Progenitor cell of endocrine pancreas (in vitro differentiated cells): ENCODE measurements around the gene FARSA. TPM values are rescaled to one million over a fixed set of nuclear protein-coding genes. Genes with fewer than 3 reads are reported as not detected.

Experiments used
- DNase-seq: peaks from one replicate; pipeline ENCODE4 v3.0.0; 2021; ENCODE audit warnings: low spot score; ENCODE audit not compliant: unreplicated experiment
- H3K27ac Mint-ChIP-seq: 2 replicates; pipeline ENCODE4 v1.8.0; 2021; ENCODE audit warnings: mild to moderate bottlenecking, moderate library complexity, mixed read lengths
- H3K27me3 Mint-ChIP-seq: 2 replicates; pipeline ENCODE4 v1.8.0; 2021; ENCODE audit warnings: mixed read lengths
- H3K36me3 Mint-ChIP-seq: 2 replicates; pipeline ENCODE4 v1.8.0; 2022; ENCODE audit warnings: mixed read lengths; ENCODE audit not compliant: insufficient read depth
- H3K4me1 Mint-ChIP-seq: 2 replicates; pipeline ENCODE4 v1.8.0; 2021; ENCODE audit warnings: low read depth, mixed read lengths
- H3K4me3 Mint-ChIP-seq: 2 replicates; pipeline ENCODE4 v1.8.0; 2021; ENCODE audit warnings: low read depth, mild to moderate bottlenecking, moderate library complexity, mixed read lengths
- H3K9me3 Mint-ChIP-seq: 2 replicates; pipeline ENCODE4 v1.8.0; 2021; ENCODE audit warnings: low read depth, mixed read lengths
- microRNA-seq: library from miRNA; unstranded; fragments of <30 nt; microRNA quantifications from one replicate; pipeline ENCODE4 v1.1.0, GENCODE V29; 2020; ENCODE audit warnings: borderline number of aligned reads; ENCODE audit not compliant: unreplicated experiment
- total RNA-seq: library from RNA; stranded (reverse); gene quantifications from 2 replicates; pipeline ENCODE4 v1.2.1, GENCODE V29; 2021
- TF ChIP-seq, protein P1 (sequence below): fragments of 200-600 bp; sonication (generic); IDR thresholded peaks from one replicate; pipeline ENCODE4 v1.5.0; 2021; ENCODE audit warnings: antibody characterized with exemption, mild to moderate bottlenecking; ENCODE audit not compliant: unreplicated experiment

FARSA gene
- total RNA-seq, 1 donor from 2014 or later: 63.3 TPM

DNA sequence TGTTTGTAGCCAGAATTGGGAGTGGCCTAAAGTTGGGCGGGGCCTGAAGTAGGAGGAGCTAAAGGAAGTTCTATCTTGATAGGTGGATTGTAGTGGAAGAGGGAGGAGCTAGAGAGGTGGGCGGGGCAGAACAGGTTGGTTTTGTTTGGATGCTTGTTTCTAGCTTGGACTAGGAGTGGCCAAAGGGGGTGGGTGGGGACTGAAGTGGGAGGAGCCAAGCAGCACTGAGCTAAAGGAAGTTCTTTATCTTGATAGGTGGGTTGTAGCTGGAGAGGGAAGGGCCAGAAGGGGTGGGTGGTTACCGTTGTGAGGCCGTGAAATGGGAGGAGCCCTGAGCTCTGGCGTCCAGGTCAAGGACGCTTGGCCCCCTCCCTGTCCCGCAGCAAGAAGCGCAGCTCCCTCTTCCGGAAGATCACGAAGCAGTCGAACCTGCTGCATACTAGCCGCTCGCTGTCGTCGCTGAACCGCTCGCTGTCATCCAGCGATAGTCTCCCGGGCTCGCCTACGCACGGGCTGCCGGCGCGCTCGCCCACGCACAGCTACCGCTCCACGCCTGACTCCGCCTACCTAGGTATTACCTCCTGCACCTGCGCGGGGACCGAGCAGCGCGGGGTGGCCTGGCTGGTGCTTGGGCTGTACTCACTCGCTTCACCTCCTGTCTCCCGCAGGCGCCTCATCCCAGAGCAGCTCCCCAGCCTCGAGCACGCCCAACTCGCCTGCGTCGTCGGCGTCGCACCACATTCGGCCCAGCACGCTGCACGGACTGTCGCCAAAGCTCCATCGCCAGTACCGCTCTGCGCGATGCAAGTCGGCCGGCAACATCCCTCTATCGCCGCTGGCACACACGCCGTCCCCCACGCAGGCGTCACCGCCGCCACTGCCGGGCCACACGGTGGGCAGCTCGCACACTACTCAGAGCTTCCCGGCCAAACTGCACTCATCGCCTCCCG, 60.3 kb downstream of the FARSA start:
- Mint-ChIP-seq H3K4me3 (no peak overlapping the region), H3K27ac (no peak overlapping the region), H3K4me1 (no peaks in the 10 kb centered on the region), H3K9me3 (peaks cover 8% of the 10 kb centered on the region), H3K36me3 (peaks cover 22% of the 10 kb centered on the region), H3K27me3 (peaks cover 3% of the 10 kb centered on the region)
- TF ChIP-seq, protein P1, sequence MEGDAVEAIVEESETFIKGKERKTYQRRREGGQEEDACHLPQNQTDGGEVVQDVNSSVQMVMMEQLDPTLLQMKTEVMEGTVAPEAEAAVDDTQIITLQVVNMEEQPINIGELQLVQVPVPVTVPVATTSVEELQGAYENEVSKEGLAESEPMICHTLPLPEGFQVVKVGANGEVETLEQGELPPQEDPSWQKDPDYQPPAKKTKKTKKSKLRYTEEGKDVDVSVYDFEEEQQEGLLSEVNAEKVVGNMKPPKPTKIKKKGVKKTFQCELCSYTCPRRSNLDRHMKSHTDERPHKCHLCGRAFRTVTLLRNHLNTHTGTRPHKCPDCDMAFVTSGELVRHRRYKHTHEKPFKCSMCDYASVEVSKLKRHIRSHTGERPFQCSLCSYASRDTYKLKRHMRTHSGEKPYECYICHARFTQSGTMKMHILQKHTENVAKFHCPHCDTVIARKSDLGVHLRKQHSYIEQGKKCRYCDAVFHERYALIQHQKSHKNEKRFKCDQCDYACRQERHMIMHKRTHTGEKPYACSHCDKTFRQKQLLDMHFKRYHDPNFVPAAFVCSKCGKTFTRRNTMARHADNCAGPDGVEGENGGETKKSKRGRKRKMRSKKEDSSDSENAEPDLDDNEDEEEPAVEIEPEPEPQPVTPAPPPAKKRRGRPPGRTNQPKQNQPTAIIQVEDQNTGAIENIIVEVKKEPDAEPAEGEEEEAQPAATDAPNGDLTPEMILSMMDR: no peak
- no peak for DNase-seq

Small RNA genes within 50 kb of the gene (microRNA-seq; reads per million reads assigned to microRNA genes)
- gene MIR5695 (not detected), gene MIR6515 (3.0 reads per million)

Other genes with a start within 250 kb of the FARSA start
- gene GNG14, start 245.7 kb downstream of the FARSA start, total RNA-seq: not detected in 2 replicates
- gene FBXW9, start 237.1 kb downstream of the FARSA start, total RNA-seq: 14.6 and 15.1 TPM in 2 replicates
- 109 and 113 TPM in 2 replicates for gene TNPO2, start 209.8 kb downstream of the FARSA start, total RNA-seq
- gene TRIR, start 199.0 kb downstream of the FARSA start, total RNA-seq: 171 and 180 TPM in 2 replicates
- gene GET3, start 196.2 kb downstream of the FARSA start, total RNA-seq: 59.8 and 66.0 TPM in 2 replicates
- gene BEST2, start 181.9 kb downstream of the FARSA start, total RNA-seq: not detected in 2 replicates
- 115 TPM in 2 replicates for gene HOOK2, start 158.2 kb downstream of the FARSA start, total RNA-seq
- 5.7 and 6.0 TPM in 2 replicates for gene JUNB, start 142.2 kb downstream of the FARSA start, total RNA-seq
- 524 and 554 TPM in 2 replicates for gene PRDX2, start 131.9 kb downstream of the FARSA start, total RNA-seq
- gene THSD8, start 131.6 kb downstream of the FARSA start, total RNA-seq: 16.5 and 22.7 TPM in 2 replicates
- 32.8 and 37.4 TPM in 2 replicates for gene RNASEH2A, start 127.1 kb downstream of the FARSA start, total RNA-seq
- not detected in 2 replicates for gene RTBDN, start 99.1 kb downstream of the FARSA start, total RNA-seq
- gene MAST1, start 95.2 kb downstream of the FARSA start, total RNA-seq: 5.3 and 5.9 TPM in 2 replicates
- 26.0 and 31.7 TPM in 2 replicates for gene DNASE2, start 52.3 kb downstream of the FARSA start, total RNA-seq
- not detected in 2 replicates for gene KLF1, start 46.5 kb downstream of the FARSA start, total RNA-seq
- gene GCDH, start 42.6 kb downstream of the FARSA start, total RNA-seq: 59.3 and 60.6 TPM in 2 replicates
- 1.2 and 1.8 TPM in 2 replicates for gene SYCE2, start 14.4 kb downstream of the FARSA start, total RNA-seq
- gene CALR, start 4.9 kb upstream of the FARSA start, total RNA-seq: 707 and 730 TPM in 2 replicates
- 70.4 and 78.8 TPM in 2 replicates for gene RAD23A, start 12.2 kb upstream of the FARSA start, total RNA-seq
- 16.8 and 20.8 TPM in 2 replicates for gene GADD45GIP1, start 23.5 kb upstream of the FARSA start, total RNA-seq
- gene DAND5, start 35.9 kb upstream of the FARSA start, total RNA-seq: not detected in 2 replicates
- 0.46 and 0.51 TPM in 2 replicates for gene NFIX, start 61.8 kb upstream of the FARSA start, total RNA-seq
- 0.47 and 0.50 TPM in 2 replicates for gene LYL1, start 169.1 kb upstream of the FARSA start, total RNA-seq
- 51.5 and 52.4 TPM in 2 replicates for gene TRMT1, start 183.0 kb upstream of the FARSA start, total RNA-seq
- 92.3 and 103 TPM in 2 replicates for gene NACC1, start 184.6 kb upstream of the FARSA start, total RNA-seq
- gene STX10, start 216.7 kb upstream of the FARSA start, total RNA-seq: 49.2 and 55.9 TPM in 2 replicates
- 88.4 and 93.4 TPM in 2 replicates for gene IER2, start 216.7 kb upstream of the FARSA start, total RNA-seq